ENCODE measurements around the gene DNAJB5.

GRCh38 chr9:35010351-35010958 lies 20.9 kb downstream of the DNAJB5 start:
- TF ChIP-seq EZH2 (IDR thresholded peaks at IDR 0.05) = no peak
- TF ChIP-seq POLR2AphosphoS5 (IDR thresholded peaks at IDR 0.05; ENCODE audit: borderline replicate concordance, low read depth, low read length) = no peak
- no peak for TF ChIP-seq FOXP2 (optimal IDR thresholded peaks at IDR 0.05; ENCODE audit: control extremely low read depth, extremely low read length, insufficient read depth)
